NCI-H146 (cell line): ENCODE data around the gene ADCY1.

Experiments
- DNase-seq: peaks from one replicate; lab custom pipeline; 2025; lab: John Stamatoyannopoulos, UW

The ADCY1 gene

DNA sequence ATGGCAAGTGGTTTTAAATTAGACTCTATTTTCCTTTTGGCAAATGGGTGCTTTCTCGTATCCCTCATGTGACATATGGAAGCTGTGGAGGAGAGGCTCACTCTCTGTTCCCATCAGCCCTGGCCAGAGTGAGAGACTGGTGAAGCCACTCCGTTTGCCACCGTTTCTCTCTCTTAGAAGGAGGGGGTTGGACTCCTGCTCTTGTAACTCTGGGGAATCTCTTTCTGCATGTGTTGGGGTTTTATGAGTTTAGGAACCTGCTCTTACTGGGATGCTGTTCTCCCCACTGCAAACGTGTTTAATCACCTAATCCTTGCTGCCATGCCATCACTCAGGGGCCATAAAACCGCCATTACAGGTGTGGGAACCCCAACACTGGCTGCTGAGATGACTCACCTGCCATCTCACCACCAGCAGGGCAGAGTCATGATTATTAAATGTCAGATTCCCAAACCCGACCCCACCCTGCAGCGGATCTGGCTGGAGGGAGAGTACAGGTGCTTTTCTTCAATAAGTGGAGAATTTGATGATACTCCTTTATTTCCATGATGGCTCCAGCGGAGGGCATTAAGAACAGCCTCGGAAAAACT is 103.2 kb downstream of the ADCY1 start:
- no peak for DNase-seq

DNA sequence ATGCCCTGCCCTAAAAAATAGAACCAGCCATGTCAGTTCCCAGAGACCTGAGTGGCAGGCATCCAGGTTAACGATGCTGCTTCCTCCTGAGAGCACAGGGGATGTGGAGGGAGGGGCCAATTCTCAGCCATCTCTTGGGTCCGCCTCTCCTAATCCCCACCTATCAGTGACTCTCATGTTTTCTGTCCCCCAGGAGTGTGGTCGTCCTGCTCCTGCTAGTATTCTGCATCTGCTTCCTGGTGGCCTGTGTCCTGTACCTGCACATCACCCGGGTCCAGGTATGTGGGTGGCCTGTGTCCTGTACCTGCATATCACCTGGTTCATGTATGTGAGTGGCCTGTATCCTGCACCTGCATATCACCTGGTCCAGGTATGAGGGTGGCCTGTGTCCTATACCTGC is 105.3 kb downstream of the ADCY1 start:
- DNase-seq, result no peak

GRCh38 chr7:45680776-45681175 is 106.6 kb downstream of the ADCY1 start:
- DNase-seq, result no peak

DNA sequence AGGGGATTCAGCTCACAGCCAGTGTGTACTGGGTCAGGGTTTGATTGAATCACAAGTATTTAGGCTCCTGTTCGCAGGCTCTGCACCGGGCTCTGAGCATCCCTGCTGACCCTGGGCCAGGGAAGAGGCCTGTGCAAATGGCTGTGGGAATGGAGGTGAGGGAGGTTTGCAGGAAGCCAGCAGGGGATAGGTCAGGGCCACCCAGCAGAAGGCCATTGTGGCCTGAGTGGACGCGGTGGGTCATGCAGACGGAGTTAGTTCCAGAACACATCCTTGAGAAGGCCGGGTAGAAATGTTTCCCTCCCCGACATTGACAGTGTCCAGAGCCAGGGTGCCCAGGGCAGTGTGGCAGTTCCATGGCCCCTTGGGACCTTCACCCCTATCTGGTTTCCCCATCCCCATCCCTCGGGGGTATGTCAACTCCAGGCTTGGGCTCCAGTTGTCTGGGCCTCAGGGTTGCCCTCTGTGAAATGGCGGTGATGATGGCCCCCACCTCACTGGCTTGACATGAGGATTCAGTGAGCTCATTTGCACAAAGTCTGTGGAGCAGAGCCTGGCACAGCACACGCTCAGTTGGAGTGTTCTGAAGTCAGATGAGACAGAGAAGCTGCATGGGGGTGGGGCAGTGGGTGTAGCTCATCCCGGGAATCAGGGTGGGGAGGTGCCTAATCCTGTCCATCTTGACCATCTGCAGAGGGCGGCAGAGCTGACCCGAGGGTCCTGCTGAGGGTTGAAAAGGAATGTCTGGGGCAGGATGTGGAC is 107.6 kb downstream of the ADCY1 start:
- DNase-seq, result no peak

DNA sequence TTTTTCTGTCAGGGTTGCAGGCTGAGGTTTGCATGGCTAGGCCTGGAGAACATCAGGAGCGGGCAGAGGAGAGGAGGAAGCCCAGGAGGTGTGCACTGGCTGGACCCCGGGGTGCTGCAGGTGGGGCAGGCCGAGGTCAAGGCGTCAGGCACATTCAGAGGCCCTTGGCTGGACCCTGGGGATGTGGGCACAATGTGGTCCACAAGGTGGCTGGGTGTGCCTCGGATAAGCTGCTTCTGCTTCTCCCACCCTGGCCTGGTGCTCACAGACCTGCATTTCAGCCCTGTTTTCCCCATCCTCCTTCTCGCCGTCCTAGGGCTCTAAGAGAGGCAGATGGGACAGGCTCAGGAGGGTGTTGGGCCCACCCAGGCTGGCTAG is 108.2 kb downstream of the ADCY1 start:
- DNase-seq, result no peak

- DNase-seq, result no peak
Measured at GRCh38 chr7:45682836-45683555, 108.8 kb downstream of the ADCY1 start.

DNA sequence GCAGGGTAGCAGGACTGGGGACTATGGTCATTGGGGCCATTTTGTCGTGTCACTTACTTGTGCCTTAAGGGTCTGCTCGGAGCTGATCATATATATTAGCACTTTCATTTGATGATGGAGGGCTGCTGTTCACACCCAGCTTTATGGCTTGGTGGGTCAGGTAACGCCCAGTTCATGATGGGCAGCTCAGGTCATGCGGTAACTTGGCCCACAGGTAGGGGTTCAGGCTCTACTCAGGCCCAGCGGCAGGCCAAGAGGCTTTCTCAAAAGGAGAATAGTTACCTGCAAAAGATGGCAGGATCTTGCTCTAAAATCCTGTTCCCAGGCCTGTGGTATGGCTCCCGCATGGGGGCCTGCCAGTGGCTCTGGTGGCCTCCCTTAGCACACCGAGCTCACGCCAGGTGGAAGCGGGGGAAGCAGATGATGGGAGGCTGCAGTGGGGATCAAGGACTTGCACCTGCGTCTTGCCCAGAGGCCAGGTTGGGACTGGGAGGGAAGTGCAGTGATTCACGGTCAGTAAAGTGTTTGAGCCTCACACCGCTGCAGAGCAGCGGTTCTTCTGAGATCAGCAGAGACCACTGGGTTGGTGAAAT is 109.5 kb downstream of the ADCY1 start:
- DNase-seq, result no peak

GRCh38 chr7:45684910-45685618 is 110.9 kb downstream of the ADCY1 start:
- DNase-seq, result no peak

- DNase-seq, result no peak
Measured at GRCh38 chr7:45685619-45686240, 111.6 kb downstream of the ADCY1 start.

DNA sequence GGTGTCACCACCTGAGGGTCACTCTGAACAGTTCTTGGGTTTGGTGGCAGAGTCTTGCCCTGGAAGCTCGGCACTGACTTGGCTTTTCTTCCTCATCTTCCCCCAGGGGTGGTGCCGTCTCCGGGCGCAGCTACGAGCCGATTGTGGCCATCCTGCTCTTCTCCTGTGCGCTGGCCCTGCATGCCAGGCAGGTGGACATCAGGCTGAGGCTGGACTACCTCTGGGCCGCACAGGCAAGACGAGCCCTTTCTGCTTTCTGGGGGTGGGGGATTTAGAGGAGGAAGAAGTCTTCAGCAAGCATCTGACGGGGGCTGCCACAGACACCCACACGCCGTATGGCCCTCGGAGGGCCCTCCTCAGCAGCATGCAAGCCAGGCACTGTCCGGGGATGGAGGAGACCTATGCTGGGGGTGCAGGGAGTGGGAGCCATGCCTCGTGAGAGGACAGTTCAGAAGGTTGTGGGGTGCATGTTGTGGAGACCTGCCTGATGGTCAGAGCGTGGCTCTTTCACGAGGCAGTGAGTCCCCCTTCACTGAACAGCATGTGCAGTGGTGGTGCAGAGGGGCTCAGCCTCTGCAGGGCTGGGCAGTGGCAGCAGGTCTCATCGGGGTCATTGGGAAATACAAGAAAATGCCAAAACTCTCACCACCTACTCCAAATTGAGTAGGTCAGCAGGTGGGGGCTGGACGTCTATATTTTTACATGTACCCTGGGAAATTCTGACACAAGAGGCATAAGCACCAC is 112.4 kb downstream of the ADCY1 start:
- no peak for DNase-seq

DNA sequence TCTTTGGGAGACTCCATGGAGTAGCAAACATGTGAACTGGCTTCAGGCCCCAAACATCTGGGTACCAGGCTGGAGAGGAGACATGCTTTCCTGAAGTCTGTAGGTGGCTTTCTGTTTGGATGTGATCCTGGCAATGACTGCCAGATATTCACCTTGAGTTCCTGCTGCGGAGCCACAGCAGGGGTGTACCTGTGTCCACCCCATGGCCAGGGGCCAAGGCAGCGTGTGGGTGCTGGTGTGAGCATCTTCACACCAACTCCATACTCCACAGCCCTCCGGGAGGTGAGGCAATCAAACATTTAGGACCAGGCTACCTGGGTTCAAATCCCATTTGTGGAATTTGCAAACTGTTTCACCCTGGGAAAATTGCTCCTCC is 113.0 kb downstream of the ADCY1 start:
- DNase-seq, result no peak

DNA sequence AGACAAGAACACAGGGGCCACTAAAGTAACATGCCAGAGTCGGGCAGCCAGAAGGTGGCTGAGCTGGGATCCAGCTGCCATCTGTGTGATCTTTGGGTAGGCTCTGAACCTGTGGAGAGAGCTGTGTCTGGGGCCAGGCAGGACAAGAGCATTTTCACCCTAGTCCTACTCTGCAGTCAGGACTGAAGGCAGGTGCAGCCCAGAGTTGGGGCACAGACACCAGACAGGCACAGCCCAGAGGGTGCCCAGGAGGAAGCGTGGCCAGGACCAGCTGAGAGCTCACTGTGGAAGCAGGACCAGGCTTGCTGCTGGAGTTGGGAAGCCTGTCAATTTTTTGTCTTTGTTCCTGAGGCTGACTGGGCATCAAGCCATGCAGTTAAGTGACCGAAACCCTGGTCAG is 113.6 kb downstream of the ADCY1 start:
- DNase-seq, result no peak

DNA sequence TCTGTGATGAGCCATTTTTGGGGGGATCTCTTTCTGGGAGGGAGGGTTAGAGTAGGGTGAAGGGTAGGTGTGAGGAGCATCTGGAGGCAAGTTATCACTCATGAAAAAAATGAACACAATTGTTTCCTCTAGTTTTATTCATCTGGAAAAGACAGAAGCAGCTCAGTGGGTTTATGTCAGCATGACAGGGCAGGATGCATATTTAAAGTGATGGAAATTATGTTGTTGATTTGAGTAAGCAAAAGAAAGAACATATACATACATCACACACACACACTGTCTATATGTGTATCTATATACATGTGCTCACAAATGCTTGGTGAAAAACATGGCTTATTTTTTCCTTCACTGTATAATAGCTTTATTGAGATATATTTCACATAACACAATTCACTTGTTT is 114.2 kb downstream of the ADCY1 start:
- DNase-seq, result no peak

DNA sequence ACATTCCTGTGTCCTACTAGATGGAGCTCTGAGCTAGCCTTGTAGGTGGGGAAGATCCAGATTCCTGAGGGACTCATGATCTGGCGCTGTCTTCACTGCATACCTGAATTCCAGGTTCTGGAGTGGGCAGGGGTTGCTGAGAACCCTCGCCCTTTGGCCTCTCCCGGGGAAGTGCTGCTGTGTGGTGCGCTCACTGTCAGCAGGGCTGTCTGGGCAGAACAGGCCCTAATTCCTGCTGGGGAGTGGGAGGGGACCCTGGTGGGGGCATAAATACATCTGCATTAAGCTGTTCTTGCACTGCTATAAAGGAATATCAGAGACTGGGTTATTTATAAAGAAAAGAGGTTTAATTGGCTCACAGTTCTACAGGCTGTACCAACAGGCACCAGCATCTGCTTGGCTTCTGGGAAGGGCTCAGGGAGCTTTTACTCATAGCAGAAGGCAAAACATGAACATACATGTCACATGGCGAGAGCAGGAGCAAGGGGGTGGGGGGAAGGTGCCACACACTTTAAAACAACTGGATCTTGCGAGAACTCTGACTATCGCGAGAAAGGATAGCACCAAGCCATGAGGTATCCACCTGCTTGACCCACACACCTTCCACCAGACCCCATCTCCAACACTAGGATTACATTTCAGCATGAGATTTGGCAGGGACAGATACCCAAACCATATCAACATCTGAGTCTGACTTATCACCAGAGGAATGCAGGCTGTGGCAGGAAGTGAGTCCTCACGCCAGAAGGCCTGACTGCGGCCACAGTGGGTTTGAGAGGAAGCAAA is 115.0 kb downstream of the ADCY1 start:
- no peak for DNase-seq

DNA sequence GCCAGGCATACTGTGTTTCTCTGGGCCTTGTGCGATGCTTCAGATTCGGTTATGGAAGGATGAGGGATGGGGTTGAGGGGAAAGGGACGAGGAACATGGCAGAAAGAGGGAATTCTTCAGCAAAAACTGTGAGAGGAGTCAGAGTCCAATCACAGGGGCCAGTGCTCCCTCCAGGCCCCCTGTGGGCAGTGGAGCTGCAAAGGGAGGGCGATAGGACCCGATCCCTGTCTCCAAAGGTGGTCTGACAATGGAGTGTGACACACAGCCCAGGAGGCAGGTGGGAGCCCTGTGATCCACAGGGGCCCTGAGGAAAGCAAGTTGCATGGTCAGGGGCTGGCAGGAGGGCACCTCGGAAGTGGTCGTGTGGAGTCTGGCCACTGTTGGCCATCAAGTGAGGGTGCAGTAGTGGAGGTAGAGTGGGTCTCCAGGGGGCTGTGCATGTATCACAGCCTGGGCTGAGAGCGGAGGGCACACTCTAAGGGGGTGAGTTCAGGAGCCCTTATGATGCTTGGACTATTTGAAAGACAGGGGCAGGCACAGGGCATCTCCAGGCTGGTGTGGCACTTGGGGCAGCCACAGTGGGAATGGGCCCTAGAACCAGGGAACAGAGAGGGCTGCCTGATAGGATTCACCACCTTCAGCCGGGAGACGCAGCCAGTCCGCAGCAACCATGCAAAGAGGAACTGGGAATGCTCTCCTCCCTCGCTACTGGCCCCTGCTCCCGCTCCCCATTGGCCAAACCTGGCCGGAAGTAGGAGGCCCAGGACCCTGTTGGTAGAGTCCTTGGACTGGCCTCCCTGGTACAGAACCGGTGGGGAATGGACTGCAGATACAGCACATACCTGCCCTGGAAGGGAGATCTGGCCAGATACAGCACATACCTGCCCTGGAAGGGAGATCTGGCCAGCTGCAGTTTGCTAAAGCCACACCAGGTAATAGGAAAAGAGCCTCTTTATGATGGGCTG is 115.9 kb downstream of the ADCY1 start:
- DNase-seq, result no peak

DNA sequence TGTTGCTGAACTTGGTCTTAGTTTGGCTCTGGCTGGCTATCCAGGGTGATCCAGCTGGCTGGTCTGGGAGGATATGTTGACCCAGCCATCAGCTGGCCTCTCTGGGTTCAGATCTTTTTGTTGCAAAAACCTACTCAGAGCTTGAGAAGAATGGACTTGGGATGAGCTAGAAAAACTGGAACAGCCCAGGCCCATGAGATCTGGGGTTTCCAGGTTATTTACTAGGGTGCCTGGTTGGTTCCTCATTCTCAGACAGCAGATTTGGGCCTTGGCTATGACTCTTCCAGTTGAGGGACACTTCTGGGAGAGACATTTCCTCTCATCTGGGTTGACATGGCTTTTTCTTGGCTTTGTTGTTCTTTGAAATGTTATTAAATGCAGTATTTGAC is 116.6 kb downstream of the ADCY1 start:
- DNase-seq, result no peak

GRCh38 chr7:45691155-45691656 is 117.0 kb downstream of the ADCY1 start:
- DNase-seq, result no peak

DNA sequence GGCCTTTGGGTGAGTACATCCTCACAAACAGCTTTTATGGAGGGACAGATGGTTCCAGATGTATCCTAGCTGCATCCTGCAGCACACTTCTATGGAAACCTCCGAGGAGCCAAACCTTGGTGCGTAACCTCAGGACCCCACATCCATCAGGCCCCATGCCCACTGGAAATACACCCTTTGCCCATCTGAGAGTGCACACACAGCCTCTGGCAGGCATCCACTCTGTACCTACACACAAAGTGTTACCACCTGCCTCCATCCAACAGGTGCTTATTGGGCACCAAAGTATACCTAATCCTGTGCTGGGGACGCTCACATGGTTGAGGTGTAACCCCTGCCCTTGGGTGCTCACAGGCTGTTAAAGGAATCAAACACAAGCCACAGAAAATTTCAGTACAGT is 117.9 kb downstream of the ADCY1 start:
- DNase-seq, result no peak
